Astrocyte (in vitro differentiated cells and primary cell): ENCODE data around the gene EMP3. TPM values are rescaled to one million over a fixed set of nuclear protein-coding genes. Genes with fewer than 3 reads are reported as not detected.

Experiments used
- DNase-seq: peaks from one replicate; pipeline ENCODE4 v3.0.0-alpha.2; 2010; ENCODE audit warnings: low read depth
- FAIRE-seq: peaks from 2 replicates; lab custom pipeline; 2011; peaks lifted over from hg19 to GRCh38; lab: Jason Lieb, UNC
- H2AFZ ChIP-seq: 2 replicates; pipeline ENCODE4 v1.6.0; 2012; ENCODE audit warnings: low read depth, low read length, inconsistent platforms
- H3K27ac ChIP-seq: 2 replicates; pipeline ENCODE4 v1.5.1; 2011; ENCODE audit warnings: low read depth, low read length, inconsistent platforms
- H3K27me3 ChIP-seq: 2 replicates; pipeline ENCODE4 v1.6.0; 2011; ENCODE audit warnings: low read length, inconsistent platforms; ENCODE audit not compliant: insufficient read depth
- H3K36me3 ChIP-seq: 2 replicates; pipeline ENCODE4 v1.5.1; 2011; ENCODE audit warnings: low read length, inconsistent platforms; ENCODE audit not compliant: insufficient read depth
- H3K4me1 ChIP-seq: 2 replicates; pipeline ENCODE4 v1.5.1; 2011; ENCODE audit warnings: low read length, inconsistent platforms; ENCODE audit not compliant: insufficient read depth
- H3K4me2 ChIP-seq: 2 replicates; pipeline ENCODE4 v1.6.0; 2012; ENCODE audit warnings: low read length, inconsistent platforms
- H3K4me3 ChIP-seq: 2 replicates; pipeline ENCODE4 v1.5.1; 2011; ENCODE audit warnings: low read depth, mild to moderate bottlenecking, low read length, inconsistent platforms; ENCODE audit not compliant: insufficient read depth
- H3K79me2 ChIP-seq: 2 replicates; pipeline ENCODE4 v1.6.0; 2012; ENCODE audit warnings: mild to moderate bottlenecking, low read length, inconsistent platforms; ENCODE audit not compliant: insufficient read depth
- H3K9ac ChIP-seq: 2 replicates; pipeline ENCODE4 v1.6.0; 2012; ENCODE audit warnings: mild to moderate bottlenecking, low read length, inconsistent platforms
- H3K9me3 ChIP-seq: 2 replicates; pipeline ENCODE4 v1.5.1; 2012; ENCODE audit warnings: low read depth, mild to moderate bottlenecking, low read length, inconsistent platforms; ENCODE audit not compliant: insufficient read depth
- H4K20me1 ChIP-seq: 2 replicates; pipeline ENCODE4 v1.6.0; 2012; ENCODE audit warnings: low read length, inconsistent platforms; ENCODE audit not compliant: insufficient read depth
- H3K27ac Mint-ChIP-seq: one replicate; pipeline ENCODE4 v1.8.0; 2021; ENCODE audit warnings: mild to moderate bottlenecking, mixed read lengths; ENCODE audit not compliant: unreplicated experiment
- H3K27me3 Mint-ChIP-seq: one replicate; pipeline ENCODE4 v1.8.0; 2021; ENCODE audit warnings: low read depth, mixed read lengths; ENCODE audit not compliant: unreplicated experiment
- H3K36me3 Mint-ChIP-seq: one replicate; pipeline ENCODE4 v1.8.0; 2021; ENCODE audit warnings: low read depth, mixed read lengths; ENCODE audit not compliant: unreplicated experiment
- H3K4me1 Mint-ChIP-seq: one replicate; pipeline ENCODE4 v1.8.0; 2021; ENCODE audit warnings: low read depth, mixed read lengths; ENCODE audit not compliant: unreplicated experiment
- H3K4me3 Mint-ChIP-seq: one replicate; pipeline ENCODE4 v1.8.0; 2021; ENCODE audit warnings: mild to moderate bottlenecking, moderate library complexity, mixed read lengths; ENCODE audit not compliant: unreplicated experiment
- H3K9me3 Mint-ChIP-seq: one replicate; pipeline ENCODE4 v1.8.0; 2021; ENCODE audit warnings: mild to moderate bottlenecking, mixed read lengths; ENCODE audit not compliant: unreplicated experiment
- CTCF ChIP-seq: IDR thresholded peaks from 2 replicates; pipeline ENCODE4 v1.5.1; 2011; ENCODE audit warnings: low read depth, mild to moderate bottlenecking, inconsistent platforms, low read length, moderate library complexity; ENCODE audit not compliant: insufficient read depth
- EZH2 ChIP-seq: IDR thresholded peaks from 2 replicates; pipeline ENCODE4 v1.6.1; 2012; ENCODE audit warnings: mild to moderate bottlenecking, low read length, inconsistent platforms; ENCODE audit not compliant: insufficient read depth
- total RNA-seq: library from RNA; stranded (reverse); gene quantifications from 2 replicates; pipeline ENCODE4 v1.2.1, GENCODE V29; 2021

The EMP3 gene
- total RNA-seq, 1 donor from 2014 or later: 217 TPM

GRCh38 chr19:48333467-48334384, 8.4 kb downstream of the EMP3 start:
- H3K4me2 ChIP-seq: peak overlapping the region; percentile 91
- H3K4me3 Mint-ChIP-seq: peak overlapping the region; percentile 73
- H2AFZ ChIP-seq: peak overlapping the region; percentile 77
- H3K36me3 ChIP-seq: peaks cover 5% of the 10 kb centered on the region
- H3K9me3 Mint-ChIP-seq: no peaks in the 10 kb centered on the region
- peak overlapping the region; percentile 74 for H3K9ac ChIP-seq
- H4K20me1 ChIP-seq: peaks cover 31% of the 10 kb centered on the region
- peaks cover 26% of the 10 kb centered on the region for H3K4me1 ChIP-seq
- no peaks in the 10 kb centered on the region for H3K27me3 ChIP-seq
- TF ChIP-seq EZH2 (no peak), CTCF (peak; percentile 39)
- H3K27me3 Mint-ChIP-seq: peaks cover 5% of the 10 kb centered on the region
- peaks cover 12% of the 10 kb centered on the region for H3K36me3 Mint-ChIP-seq
- no peaks in the 10 kb centered on the region for H3K9me3 ChIP-seq
- H3K4me3 ChIP-seq: peak overlapping the region; percentile 49
- FAIRE-seq: no peak
- no peak overlapping the region for H3K27ac ChIP-seq
- DNase-seq: peak; percentile 79
- H3K27ac Mint-ChIP-seq: peak overlapping the region; percentile 79
- peaks cover 8% of the 10 kb centered on the region for H3K79me2 ChIP-seq
- peaks cover 17% of the 10 kb centered on the region for H3K4me1 Mint-ChIP-seq

GRCh38 chr19:48338253-48338755, 13.0 kb downstream of the EMP3 start:
- H4K20me1 ChIP-seq: no peaks in the 10 kb centered on the region
- no peak overlapping the region for H3K27ac ChIP-seq
- Mint-ChIP-seq H3K4me1 (no peaks in the 10 kb centered on the region), H3K36me3 (no peaks in the 10 kb centered on the region), H3K27ac (no peak overlapping the region), H3K4me3 (peak overlapping the region; percentile 27), H3K27me3 (peaks cover 14% of the 10 kb centered on the region), H3K9me3 (peaks cover 3% of the 10 kb centered on the region)
- no peak for FAIRE-seq
- no peak overlapping the region for H2AFZ ChIP-seq
- no peak for DNase-seq
- H3K4me3 ChIP-seq: no peak overlapping the region
- H3K9me3 ChIP-seq: no peaks in the 10 kb centered on the region
- no peaks in the 10 kb centered on the region for H3K36me3 ChIP-seq
- no peaks in the 10 kb centered on the region for H3K79me2 ChIP-seq
- no peak overlapping the region for H3K4me2 ChIP-seq
- no peak overlapping the region for H3K9ac ChIP-seq
- no peak for TF ChIP-seq CTCF
- TF ChIP-seq EZH2: no peak
- peaks cover 4% of the 10 kb centered on the region for H3K4me1 ChIP-seq
- H3K27me3 ChIP-seq: no peaks in the 10 kb centered on the region
